Activated naive CD4-positive, alpha-beta T cell (primary cell): Measurements from ENCODE around the gene KCNC4.

Experiments used
- DNase-seq, 4 experiments: peaks; one replicate each; lab custom pipeline; 2025; lab: John Stamatoyannopoulos, UW

Gene KCNC4

GRCh38 chr1:110189181-110189580, 20.9 kb upstream of the KCNC4 start:
- DNase-seq, result no peak

- no peak for DNase-seq
These were observed 19.7 kb upstream of the KCNC4 start for GRCh38 chr1:110190282-110190929.

GRCh38 chr1:110192541-110192940, 17.6 kb upstream of the KCNC4 start:
- DNase-seq, result no peak

GRCh38 chr1:110195196-110195595, 14.9 kb upstream of the KCNC4 start:
- DNase-seq, result no peak

- DNase-seq, result peak in 1 of 4 experiments; percentile 29
These were observed 13.0 kb upstream of the KCNC4 start for GRCh38 chr1:110196917-110197765.

GRCh38 chr1:110197905-110198629, 12.0 kb upstream of the KCNC4 start:
- DNase-seq, result no peak

GRCh38 chr1:110198746-110199145, 11.4 kb upstream of the KCNC4 start:
- DNase-seq, result no peak

GRCh38 chr1:110200190-110200589, 9.9 kb upstream of the KCNC4 start:
- no peak for DNase-seq

- no peak for DNase-seq
These were observed 9.4 kb upstream of the KCNC4 start for GRCh38 chr1:110200666-110201065.

- no peak for DNase-seq
These were observed 8.8 kb upstream of the KCNC4 start for GRCh38 chr1:110201157-110201825.

- DNase-seq, result peak in 3 of 4 experiments; percentile 14 to 43 (median 16)
These were observed 7.0 kb upstream of the KCNC4 start for GRCh38 chr1:110203021-110203661.

- DNase-seq, result no peak
These were observed 5.0 kb upstream of the KCNC4 start for GRCh38 chr1:110205156-110205555.

GRCh38 chr1:110205591-110206155, 4.4 kb upstream of the KCNC4 start:
- no peak for DNase-seq

GRCh38 chr1:110206261-110206920, 3.7 kb upstream of the KCNC4 start:
- no peak for DNase-seq

GRCh38 chr1:110207831-110208230, 2.3 kb upstream of the KCNC4 start:
- DNase-seq, result peak; percentile 34 to 72 (median 61)

- no peak for DNase-seq
These were observed 1.0 kb upstream of the KCNC4 start for GRCh38 chr1:110208916-110209645.

GRCh38 chr1:110210604-110211495, 736 bp downstream of the KCNC4 start:
- DNase-seq, result peak in 2 of 4 experiments; percentile 37 to 55

- peak in 1 of 4 experiments; percentile 38 for DNase-seq
These were observed 1.5 kb downstream of the KCNC4 start for GRCh38 chr1:110211496-110212168.
